Middle frontal gyrus (tissue), 1 donor: ENCODE results near the gene CEP295NL.
"Not testable (repeated sequence)": the region's sequence is repeated elsewhere in the genome, so short reads cannot be mapped to it uniquely, and the experiment has no call there.

ENCODE experiments used
- DNase-seq: peaks from one replicate; pipeline ENCODE4 v3.0.0-alpha.2; 2015; ENCODE audit warnings: low spot score; ENCODE audit errors: extremely low spot score

Gene CEP295NL

DNA sequence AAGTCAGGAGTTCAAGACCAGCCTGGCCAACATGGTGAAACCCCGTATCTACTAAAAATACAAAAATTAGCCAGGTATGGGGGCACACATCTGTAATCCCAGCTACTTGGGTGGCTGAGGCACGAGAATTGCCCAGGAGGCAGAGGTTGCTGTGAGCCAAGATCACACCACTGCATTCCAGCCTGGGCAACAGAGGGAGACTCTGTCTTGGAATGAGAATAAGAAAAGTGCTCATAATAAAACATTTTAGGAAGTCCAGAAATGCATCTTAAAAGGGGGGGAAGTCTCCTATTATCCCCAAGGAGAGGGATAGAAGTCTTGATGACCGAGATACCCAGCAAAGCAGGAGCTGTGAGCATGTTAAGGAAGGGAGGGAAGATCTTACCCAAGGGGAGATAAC is 36.0 kb downstream of the CEP295NL start:
- not testable (repeated sequence) for DNase-seq

DNA sequence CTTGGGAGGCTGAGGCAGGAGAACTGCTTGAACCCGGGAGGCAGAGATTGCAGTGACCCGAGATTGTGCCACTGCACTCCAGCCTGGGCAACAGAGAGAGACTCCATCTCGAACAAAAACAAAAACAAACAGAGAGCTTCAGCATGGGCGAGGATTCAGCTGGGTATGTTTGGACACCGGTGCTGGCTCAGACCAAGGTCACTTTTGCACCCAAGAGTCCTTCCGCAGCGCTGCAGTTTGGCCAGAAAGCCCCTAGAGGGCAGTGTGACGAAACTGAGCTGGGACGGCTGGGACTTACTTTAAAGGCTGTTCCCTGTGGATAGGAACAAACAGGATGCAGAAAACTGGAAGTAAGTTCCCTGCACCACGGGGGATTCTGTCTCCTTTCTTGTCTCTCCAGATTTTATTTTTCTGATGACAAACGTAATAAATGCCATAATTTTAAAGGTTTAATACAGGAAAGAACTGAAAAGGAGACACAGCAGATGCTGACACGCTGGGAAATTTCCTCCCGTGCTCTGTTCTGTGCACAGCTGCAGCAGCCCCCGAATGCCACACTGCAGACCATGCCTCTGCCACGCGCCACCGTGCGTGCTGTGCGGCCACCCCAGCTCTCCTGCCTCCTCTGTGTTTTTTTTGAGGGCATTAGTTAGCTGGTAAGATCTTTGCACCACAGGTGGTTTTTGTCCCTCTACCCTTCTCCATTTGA is 37.2 kb downstream of the CEP295NL start:
- DNase-seq: peak; percentile 71

DNA sequence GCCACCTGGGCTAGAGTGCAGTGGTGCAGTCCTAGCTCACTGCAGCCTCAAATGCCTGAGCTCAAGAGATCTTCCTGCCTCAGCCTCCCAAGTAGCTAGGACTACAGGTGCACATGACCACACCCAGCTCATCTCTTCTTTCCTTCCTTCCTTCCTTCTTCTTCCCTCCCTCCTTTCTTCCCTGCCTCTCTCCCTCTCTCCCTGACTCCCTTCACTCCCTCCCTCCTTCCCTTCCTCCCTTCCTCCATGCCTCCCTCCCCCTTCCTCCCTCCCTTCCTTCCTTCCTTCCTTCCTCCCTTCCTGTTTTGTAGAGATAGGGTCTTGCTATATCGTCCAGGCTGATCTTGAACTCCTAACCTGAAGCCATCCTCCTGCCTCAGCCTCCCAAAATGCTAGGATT is 38.9 kb downstream of the CEP295NL start:
- no peak for DNase-seq

DNA sequence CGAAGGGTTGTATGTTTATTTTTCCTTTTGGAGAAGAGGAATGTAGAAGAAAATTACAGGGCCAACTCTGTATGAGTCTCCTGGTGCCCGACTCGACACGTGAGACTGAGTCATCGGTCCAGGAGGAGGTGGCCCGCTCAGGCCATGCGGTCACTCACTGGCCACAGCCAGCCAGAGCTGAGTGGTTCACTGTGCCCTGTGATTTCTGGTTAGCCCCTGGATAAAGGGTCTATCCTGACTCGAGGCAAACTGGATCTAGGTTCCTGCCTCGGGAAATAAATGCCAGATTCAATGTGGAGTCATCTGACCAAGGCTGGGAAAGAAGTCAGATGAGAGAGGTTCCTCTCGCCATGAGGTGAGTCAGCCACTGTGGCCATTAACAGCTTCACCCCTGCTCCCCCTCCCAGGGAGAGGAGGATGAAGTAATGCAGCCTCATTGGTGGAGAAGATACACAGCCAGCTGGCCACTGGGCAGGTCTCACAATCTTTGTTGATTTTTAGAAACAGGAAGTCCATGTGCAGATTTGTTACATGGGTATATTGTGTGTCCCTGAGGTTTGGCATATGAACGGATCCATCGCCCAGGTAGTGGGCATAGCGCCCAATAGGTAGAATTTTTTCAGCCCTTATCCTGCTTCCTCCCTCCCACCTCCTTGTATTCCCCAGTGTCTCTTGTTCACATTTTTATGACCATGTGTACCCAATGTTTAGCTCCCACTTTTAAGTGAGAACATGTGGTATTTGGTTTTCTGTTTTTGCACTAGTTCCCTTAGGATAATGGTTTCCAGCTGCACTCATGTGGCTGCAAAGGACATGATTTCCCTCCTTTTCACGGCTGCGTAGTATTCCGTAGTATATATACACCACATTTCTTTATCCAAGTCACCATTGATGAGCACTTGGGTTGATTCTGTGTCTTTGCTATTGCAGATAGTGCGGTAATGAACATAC is 40.7 kb downstream of the CEP295NL start:
- no peak for DNase-seq

DNA sequence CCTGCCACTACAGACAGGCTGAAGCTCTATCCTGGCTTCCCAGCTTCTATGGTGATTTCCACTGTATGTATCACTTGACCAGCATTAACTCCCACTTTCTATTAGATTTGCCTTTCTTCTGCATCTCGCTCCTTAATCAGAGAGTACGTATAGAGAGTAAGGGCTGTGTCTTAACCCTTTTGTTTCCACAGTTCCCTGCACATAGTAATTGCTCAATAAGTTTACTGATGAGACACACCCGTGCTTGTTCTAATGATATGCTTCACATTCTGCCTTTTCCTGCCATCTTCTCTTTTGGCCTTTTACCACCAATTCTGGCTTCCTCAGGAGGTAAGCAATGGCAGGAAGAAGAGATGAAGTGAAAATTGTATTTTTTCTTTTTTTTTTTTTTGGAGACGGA is 41.8 kb downstream of the CEP295NL start:
- no peak for DNase-seq

DNA sequence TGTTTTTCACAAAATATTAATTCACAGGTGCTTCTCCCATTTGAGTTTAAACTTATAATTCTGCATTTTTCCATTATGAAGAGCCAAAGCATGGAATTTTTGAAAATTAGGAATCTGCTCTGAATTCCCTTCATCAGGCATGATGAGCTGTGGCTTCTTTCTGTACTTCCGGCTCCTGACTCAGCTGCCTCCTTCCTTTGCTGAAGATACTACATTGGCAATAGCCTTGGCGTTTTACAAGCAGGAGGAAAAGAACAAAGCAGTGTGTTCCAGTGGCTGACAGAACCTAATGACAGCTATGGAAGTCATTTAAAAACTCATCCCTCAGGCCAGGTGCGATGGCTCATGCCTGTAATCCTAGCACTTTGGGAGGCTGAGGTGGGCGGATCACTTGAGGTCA is 44.0 kb downstream of the CEP295NL start:
- DNase-seq: no peak

DNA sequence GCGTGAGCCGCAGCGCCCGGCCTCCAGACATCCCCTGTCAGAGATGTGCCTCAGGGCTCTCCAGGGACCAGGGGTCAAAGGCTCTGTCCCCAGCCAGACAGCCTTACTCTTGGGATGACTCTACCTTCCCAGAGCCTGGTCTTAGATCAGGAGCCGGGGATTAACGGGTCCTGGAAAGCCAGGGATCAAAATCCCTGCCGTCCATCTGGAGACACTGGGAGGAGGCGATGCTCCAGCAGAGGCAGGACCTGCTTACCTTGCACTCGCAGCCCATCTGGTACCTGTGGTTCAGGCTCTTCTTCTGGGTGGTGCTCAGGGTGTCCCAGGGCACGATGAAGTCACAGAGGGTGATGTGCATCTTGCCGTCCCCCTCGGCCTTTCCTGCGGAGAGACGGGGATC is 45.7 kb downstream of the CEP295NL start:
- DNase-seq: no peak

DNA sequence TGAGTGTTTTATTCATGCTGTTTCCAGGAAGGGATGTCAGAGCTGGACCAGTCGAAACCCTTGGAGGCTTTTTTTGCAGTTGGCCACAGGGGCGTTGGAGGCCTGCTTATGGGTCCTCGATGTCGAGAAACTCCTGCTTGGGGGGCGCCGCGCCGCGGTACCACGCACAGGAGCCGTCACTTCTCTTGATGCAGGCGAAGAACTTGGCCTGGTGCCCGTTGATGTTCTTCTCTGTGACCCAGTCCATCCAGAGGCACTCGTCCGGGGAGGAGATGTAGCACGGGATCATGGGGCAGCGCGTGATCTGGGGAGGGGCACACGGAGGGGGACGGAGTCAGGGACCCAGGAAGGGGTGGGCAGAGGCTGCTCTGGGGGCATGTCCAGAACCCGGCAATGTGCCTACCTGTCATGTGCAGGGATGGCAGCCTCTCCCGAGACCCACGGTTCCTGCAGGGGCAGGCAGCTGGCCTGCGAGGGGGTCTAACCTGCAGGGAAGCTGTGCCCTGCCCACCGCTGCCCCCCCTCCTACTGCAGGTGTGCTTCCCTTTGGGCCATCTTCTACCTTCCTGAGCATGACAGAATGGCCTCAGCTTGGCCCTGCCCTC is 47.3 kb downstream of the CEP295NL start:
- DNase-seq: no peak

DNA sequence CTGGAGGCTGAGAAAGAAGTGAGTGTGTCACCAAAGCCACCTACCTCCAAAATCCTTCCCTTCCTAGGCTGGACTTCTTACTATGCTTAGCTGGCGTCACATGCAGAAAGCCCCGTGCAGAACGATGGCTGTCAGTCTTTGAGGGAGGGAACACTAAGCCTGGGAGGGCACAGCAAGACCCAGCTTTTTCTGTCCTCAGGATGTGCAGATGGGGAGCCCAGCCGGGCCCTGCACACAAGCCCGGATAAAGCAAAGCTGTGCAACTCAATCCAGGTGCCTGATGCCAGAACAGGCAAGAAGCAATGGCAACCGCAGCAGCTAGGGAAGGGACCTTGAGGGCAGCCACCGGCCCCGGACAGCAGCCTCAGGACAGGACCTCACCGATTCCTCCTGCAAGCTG is 48.5 kb downstream of the CEP295NL start:
- no peak for DNase-seq

DNA sequence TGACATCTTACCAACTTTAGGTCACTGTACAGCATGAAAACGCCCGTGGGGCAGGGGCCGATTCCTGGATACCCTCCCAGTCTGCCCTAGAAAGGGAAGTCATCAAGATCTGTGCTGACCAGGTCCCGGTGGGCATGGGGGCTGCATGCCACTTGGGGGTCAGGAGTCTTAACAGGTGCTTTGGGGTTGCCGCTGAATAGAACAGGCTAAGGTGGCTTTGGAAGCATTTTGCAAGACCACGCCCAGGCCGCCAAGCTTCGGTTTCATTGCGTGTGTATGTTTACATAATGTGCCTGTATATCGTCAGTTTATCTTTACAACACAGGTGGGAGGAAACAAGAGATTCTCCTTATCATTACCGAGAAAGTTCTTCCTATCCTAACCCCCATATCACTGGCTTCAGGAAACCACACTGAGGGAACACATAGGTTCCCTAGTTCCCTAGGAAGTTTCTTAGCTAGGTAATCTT is 49.0 kb downstream of the CEP295NL start:
- no peak for DNase-seq

DNA sequence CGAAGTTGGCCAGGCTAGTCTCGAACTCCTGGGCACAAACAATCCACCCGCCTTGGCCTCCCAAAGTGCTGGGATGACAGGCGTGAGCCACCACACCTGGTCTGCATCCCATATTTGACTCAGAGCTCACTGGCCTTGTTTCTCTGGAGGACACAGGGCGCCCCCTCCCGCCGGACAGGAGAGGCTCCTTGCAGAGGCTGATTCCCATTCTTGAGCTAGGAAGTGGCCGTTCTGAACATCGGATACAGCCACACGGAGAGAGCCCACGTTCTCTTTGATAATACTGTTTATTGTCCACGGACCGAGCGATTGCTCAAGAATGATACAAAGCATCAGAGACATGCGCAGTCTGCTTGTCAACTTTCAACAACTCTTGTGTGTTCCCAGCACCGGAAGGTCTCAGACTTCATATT is 50.3 kb downstream of the CEP295NL start:
- DNase-seq: no peak

DNA sequence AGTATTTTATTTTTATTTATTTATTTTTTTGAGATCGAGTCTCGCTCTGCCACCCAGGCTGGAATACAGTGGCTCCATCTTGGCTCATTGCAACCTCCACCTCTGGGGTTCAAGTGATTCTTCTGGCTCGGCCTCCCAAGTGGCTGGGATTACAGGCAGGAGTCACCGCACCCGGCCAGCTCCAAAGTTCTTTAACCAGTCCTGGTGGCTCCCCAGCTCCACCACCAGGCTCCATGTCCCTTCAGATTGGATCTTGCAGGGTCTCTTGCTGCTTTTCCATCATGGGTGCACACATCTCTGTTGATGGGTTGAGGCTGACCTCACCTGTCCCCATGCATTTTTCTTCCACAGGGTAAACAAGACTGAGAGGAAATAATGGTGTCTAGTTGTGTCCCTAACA is 54.0 kb downstream of the CEP295NL start:
- DNase-seq: no peak

DNA sequence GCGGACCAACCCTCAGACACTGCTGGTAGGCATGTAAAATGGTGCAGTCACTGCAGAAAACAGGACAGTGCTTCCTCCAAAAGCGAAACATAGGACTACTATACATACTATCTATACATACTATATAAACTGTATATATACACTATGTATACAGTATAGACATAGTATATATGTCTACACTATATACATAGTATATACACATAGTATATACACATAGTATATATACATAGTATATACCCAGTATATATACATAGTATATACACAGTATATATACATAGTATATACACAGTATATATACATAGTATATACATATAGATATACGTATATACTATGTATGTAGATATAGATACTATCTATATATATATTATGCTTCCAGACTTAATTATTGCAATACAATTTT is 55.9 kb downstream of the CEP295NL start:
- no peak for DNase-seq

DNA sequence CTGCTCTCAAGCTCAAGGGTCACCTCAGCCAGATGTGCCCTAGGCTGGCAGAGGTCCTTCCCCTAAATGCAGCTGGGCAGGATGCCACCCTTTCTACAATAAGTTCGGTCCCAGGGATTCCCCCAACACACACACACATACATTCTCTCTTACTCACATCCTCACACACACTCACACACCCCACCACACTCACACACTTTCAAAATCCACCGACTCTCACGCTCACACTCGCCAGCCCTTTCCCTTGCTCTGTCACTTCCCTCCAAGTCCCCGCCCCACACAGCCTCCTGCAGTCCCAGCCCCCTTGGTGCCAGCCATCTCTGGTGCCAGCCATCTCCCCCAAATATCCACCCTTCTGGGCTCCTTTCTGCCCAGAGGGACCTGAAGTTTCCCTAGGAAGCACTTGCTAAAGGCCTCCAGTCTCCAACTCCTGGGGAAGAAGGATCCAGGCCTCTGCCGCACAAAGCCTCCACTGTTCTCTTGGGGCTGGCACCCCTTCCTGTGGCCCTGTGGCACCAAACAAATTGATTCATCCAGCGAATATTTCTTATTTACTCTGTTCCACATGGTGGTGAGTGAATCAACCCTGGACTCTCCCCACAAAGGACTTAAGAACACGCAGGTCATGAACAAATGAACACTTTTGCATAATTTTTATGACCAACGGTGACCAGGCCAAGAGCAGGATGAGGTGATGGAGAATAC is 58.5 kb downstream of the CEP295NL start:
- no peak for DNase-seq

DNA sequence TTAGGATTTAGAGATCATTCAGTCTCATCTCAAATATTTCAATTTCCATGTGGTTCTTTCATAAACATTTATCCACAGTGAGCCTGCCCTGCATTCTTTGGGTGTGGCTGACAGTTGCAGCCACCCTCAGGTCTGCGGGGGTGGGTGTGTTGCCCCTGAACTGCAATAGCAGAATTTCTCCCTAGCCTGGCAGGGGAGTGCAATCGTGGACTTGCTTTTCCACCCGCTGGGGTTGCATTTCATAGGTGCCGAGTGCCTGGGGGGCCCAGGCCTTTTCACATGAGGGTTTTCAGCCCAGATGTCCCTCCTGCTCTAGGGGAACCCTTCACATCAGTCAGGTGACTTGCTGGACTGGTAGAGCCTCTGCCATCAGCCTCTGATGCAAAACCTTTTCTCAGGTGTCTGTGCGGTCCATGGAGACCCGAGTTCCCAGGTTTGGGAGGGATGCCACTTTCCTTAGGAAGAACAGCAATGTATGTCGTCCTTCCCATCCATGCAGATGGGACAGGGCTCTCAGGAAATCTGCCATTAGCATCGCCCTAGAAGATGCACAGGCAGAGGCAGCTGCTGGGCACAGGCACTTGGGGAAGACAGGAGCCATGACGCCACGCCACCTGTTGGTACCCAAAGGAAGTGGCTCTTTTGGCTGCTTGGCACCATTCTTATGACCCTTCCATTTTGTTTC is 60.0 kb downstream of the CEP295NL start:
- DNase-seq: no peak

DNA sequence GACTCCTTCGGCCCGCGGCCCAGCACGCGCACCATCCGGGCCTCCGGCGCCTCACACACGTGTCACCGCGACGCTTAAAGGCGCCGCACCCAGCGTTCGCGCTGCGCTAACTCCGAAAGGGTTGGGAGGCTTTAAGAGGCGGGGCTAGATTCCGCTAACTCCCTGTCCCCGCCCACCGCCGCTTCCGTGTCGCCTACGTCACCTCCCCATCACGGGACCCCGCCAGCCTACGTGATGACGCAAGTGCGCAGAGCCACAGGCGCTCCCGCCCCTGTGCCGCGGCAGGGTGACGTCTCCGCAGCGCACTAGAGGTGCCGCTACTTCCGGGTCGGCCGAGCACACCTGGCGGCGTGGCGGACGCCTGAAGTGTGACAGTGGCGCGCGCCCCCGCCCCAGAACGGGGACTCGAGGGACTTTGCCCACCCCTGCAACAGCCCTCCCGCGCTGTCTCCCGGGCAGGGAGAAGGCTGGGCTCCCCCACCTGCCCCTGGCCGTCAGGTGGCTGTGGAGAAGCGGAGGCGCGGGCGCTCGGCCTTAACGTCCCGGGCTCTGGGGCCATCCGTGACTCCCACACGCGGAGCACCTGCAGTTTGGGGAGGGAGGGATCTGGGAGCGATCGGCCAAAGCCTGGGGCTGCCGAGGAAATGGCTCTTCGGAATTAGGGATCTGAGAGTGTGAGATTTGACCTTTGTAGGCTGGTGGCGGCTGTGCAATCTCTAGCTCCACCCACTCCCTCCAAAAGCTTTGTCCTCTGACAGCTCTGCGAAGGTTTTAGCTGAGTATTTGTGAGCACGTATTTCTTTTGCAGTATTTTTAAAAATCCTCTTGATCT is 62.0 kb downstream of the CEP295NL start, which contains the start of gene USP36:
USP36 (minus strand) TSS at position 35 of the 832 bp plus-strand sequence. CDS start 4,451 bp downstream, outside the sequence.
- peak; percentile 99 for DNase-seq
